ENCODE results near the gene CFAP221.

CFAP221 gene

DNA sequence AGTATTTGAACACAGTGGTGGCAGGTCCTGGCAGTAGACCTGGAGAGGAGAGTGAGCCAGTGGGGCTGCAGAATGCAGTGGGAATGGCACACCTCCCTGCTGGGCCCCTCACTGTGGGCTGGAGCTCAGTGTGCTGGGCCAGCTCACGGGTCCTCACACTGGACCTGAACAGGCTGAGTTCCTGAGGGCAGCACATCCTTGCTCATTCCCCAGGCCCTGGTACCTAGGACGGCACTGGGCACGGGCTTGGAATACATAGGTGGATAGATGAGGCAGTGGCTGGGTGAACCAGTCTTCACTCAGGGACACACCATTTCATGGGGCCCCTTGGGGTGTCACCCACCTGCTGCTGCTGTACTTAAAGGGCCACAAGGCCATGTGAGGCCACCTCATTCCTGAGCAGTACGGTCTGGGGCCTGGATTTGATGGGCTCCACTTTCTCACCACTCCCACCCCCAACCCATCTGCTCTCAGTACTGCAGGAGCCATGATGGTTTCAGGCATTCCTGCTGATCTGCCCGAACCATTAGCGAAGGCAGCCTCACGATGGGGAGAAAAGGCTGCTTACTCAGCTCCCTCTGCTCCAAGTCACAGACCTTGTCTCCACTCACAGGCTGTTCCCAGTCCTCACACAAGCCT lies 138.9 kb downstream of the CFAP221 start:
- DNase-seq = no peak

DNA sequence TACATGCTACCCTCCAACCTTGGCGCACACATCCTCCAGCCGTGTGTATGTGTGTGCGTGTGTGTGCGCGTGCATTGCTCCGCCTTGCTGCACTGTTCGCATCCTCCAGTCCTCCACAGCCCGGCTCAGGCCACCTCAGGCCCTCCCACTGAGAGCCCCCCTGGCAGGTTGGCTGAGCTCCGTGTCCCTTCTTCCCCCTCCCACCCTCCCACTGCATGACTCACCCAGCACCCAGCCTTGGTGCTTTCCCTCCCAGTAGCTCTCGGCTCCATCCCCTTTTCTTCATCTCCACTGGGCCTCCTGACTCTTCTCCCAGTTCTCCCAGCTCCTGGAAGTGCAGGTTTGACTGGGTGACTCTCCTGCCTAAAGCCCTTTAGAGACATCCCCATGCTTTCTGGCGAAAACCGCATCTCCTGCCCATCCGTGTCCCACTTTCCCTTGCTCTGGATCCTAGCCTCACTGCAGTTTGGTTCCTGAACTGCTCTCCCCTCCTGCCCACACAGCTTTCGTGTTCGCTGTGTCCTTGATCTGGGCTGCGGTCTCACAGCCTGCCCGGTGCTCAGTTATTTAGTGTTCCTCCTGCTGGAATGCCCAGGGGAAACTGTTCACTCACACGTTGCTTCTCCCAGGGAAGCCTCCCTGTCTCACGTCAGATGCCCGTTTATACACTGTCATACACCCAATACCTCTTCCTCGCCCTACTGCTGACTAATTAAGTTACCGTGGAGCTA lies 139.6 kb downstream of the CFAP221 start:
- no peak for DNase-seq

DNA sequence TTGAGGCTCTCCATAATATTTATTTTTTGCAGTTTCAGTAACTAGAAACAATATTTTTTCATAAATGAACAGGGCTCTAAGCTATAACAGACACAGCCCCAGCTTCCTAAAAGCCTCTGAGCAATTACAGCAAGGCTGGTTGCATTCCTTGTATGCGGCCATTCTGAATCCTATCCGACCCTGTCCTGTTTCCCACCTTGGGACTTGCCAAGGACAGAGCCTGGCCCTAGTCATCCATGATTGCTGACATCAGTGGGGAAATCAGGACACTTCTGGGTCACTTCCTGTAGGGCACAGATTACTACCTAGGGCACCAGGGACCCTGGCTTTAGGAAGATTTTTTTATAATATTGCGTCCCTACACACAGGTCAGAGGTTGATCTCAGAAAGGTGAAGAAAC lies 140.3 kb downstream of the CFAP221 start:
- no peak for DNase-seq

DNA sequence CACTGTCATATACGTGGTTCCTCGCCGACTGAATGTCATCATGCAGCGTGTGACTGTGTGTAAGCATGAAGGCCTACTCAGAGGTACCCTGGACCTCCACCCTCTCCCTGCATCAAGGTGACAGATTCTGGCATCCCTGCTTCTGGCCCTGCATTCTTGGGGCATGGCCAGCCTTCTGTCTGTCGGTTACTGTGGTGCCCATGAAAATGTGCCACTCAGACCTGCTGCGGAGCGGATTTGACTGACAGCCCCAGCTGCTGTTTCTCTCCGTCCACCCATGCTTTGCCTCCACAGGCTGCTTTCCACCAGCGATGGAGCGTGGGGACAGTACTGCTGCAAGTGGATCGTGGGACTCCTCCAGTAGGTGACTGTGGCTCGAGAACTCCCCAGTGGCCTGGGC lies 144.4 kb downstream of the CFAP221 start:
- DNase-seq = no peak

DNA sequence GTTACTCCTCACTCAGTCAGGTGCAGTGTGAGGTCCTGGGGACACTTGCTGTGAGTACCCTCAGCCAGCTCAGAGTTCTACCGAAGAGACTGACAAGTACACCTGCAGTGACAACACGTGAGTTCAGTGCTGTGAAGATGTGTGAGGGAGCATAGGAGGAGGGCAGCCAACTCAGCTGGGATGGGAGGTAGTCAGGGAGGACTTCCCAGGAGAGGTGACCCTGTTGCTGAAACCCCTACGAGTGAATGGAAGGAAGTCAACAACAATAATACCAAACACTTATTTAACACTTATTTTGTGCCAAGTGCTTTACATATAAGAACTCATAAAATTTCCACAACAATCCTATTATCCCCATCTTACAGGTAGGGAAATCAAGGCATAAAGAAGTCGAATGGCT lies 145.0 kb downstream of the CFAP221 start:
- DNase-seq = no peak

DNA sequence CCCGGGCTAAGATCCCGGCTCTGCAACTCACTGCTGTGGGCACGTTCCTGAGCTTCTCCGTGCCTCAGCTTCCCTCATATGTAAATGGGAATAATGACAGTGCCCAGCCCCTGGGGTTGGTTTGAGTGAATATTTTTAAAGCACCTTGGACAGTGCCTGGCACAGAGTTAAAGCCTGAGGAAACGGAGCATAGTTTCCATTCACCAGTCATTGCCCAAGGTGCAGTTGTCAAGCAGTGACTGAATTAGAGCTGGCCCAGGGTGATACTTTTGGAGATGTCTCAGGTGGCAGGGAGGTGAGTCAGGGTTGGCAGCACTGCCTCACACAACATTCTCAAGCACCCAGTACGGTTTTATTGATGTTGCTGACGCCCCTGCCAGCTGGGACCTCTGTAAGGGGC lies 146.9 kb downstream of the CFAP221 start:
- no peak for DNase-seq

DNA sequence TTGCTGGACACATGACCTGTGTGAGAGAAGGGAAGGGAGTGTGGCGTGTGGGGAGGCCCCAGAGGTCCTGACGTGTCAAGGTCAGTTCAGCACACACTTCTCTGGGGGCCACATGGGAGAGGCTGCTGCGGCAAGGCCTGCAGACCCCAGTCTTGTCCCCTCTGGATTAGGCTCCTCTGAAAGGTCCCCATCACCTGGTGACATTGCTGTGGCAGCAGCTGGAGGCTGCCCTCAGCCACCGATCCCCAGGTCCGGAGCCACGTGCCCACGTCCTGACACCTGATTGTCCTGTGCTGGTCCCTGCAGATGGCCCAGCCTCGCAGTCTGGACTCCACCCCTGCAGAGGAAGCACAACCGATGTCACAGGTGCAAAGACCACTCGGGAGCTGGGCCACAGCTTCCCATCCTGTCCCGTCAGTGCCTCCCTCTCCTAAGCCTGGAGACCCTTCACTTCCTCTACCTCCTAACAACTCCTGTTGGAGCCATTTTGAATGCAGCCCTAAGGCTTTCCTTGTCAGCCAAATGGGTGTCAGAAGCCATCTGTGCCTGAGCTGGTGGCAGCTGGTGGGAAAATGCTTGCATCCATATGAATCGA lies 147.5 kb downstream of the CFAP221 start:
- DNase-seq = no peak

- DNase-seq = no peak
These were observed 148.1 kb downstream of the CFAP221 start for GRCh38 chr2:119692310-119692709.

- DNase-seq = no peak
These were observed 148.7 kb downstream of the CFAP221 start for GRCh38 chr2:119692954-119693353.

- DNase-seq = no peak
These were observed 149.3 kb downstream of the CFAP221 start for GRCh38 chr2:119693567-119693966.

DNA sequence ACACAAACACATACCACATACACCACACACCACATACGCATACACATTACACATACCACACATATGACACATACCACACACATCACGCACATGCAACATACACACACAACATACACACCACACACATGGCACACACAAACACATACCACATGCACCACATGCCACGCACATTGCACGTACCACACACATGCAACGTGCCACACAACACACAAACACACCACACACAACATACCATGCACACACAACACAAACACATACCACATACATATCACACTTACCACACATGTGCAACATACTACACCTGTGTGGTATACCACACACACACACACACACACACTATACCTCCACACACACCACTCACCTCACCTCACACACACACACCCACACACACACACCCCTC lies 149.7 kb downstream of the CFAP221 start:
- no peak for DNase-seq

DNA sequence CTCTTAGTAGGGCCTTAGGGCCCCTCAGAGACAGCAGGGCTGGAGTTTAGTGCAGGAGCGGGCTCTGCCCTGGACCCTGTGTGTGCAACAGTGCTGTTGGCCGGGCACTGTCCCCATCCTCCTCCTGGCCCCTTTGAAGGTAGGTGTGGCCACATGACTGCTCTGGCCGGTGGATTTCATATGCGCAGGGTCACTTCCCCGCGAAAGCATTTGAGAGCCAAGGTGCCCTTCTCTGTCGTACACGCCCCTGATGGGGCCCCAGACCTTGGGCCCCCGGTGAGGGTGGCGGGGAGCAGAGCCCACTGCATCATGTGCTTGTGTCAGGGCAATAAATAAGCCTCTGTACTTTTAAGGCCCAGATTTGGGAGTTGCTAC lies 150.2 kb downstream of the CFAP221 start:
- DNase-seq = no peak

- no peak for DNase-seq
These were observed 150.7 kb downstream of the CFAP221 start for GRCh38 chr2:119694845-119695521.

GRCh38 chr2:119696005-119696404 lies 151.8 kb downstream of the CFAP221 start:
- no peak for DNase-seq

DNA sequence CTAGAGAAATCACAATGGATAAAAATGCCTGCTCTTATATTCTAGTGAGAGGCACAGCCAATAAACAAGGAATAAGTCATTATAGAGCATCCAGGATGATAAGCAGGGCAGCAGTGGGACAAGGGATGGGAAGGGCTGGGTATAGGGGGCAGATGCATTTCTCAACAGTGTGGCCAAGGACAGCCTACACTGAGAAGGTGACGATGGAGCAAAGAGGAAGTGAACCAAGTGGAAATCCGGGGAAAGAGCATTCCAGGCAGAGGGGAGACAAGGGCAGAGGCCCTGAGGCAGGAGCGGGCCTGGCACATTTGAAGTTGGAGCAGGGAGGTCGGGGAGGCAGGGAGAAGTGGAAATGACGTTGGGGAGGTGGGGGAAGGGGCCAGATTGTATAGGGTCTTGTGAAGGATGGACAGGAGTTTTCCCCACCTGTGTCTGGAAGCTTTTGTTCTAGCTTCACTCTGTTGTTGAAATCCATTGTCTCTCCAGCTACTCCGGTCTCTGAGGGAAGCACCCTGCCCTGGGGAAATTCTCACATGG lies 152.3 kb downstream of the CFAP221 start:
- DNase-seq = no peak

DNA sequence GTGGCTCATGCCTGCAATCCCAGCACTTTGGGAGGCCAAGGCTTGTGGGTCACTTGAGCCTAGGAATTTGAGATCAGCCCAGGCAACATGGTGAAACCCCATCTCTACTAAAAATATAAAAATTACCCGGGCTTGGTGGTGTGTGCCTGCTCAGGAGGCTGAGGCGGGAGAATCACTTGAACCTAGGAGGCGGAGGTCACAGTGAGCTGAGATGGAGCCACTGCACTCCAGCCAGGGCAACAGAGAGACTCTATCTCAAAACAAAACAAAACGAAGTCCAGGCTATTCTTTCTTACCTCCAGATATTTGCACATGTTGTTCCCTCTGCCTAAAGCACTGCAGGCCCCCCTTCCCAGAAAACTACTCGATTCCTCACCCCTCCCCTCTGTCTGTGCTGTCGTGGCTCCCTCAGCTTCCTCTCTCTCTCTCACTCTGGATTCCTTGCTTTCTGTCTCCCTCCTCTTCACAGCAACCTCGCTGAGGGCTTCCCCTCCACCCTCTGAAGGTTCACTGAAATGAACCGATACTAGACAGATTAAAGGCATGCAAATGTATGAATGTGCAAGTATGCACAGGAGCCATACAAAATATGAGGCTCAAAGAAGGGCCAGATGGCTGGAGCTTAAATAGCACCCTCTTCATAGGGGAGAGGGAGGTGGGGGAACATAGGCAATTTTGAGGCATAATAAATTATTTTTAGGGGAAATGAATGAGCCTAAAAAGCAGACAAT lies 153.2 kb downstream of the CFAP221 start:
- no peak for DNase-seq

- no peak for DNase-seq
These were observed 154.0 kb downstream of the CFAP221 start for GRCh38 chr2:119698246-119698645.

GRCh38 chr2:119699016-119699606 lies 154.9 kb downstream of the CFAP221 start:
- no peak for DNase-seq

- DNase-seq = no peak
These were observed 156.6 kb downstream of the CFAP221 start for GRCh38 chr2:119700866-119701265.

GRCh38 chr2:119701352-119701751 lies 157.1 kb downstream of the CFAP221 start:
- DNase-seq = no peak

DNA sequence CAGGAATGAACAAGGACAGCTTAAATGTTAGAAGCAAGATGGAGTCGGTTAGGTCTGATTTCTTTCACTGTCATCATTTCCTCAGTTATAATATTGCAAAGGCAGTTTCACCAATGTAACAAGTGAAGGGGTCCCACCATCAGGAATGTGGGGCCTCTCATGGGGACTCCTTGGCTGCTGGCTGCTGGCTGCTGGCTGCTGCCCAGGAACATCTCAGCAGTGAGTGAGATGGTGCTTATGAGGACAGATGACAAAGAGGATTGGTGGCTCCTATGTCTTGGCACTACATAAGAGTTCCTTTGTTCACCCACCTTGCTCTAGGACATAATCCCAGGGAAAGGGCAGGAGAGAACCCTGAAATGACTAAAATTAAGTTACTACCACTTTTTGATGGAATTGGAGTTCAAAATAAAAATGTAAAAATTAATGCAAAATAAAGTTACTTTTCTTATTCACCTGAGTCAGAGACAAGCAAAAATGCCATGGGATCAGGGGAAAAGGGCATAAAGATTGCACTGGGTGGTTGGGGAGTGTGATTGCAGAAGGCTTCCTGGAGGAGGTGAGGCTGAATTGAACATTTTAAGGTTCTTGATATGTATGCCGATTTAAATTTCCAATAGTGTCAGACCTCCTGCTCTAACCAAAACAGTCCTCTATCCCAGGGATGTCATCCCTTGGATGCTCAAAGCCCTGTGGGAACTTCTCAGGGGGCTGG lies 158.1 kb downstream of the CFAP221 start:
- DNase-seq = no peak

DNA sequence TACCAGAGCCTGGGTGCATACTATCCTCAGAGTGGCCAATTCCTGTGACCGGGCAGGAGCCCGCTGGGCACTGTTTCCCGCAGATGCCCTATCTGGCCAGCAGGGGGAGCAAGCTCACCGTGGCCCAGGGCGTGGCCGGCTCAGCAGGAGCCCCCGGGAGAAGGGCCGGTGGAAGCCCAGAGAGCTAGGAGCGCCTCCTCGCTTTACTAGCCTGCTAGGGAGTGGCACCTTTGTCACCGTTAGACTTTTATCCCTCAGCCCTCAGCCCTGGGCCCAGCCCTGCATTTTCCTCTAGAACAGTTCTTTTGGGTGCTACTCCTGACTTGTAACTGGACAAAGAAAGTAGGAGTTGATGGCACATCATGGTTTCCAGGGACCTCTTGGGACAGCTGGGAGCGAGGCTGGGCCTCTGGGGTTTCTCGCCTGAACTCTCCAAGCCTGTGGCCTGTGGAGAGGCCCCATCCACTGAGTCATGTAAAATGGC lies 158.7 kb downstream of the CFAP221 start:
- DNase-seq = peak; percentile 71

All from activated CD4-positive, alpha-beta T cell treated with anti-CD3 and anti-CD28 coated beads, Interleukin-2, amount 50 U/mL, for 16 hours (primary cell).